OCI-LY1 (cell line): ENCODE data around the gene CRYGB.

Experiments
- EZH2 ChIP-seq: fragments of 200-600 bp; sonication (generic), shearing (Covaris generic); IDR thresholded peaks from 2 replicates; pipeline ENCODE4 v1.8.0; 2017; ENCODE audit warnings: borderline replicate concordance, mixed run types, mild to moderate bottlenecking, antibody characterized with exemption, low read length, moderate library complexity, mixed read lengths
- TF ChIP-seq, protein P1 (sequence below): fragments of 200-600 bp; sonication (generic), shearing (Covaris generic); IDR thresholded peaks from 2 replicates; pipeline ENCODE4 v1.5.1; 2017; ENCODE audit warnings: mild to moderate bottlenecking, antibody characterized with exemption, low read length, moderate library complexity, mixed read lengths

DNA sequence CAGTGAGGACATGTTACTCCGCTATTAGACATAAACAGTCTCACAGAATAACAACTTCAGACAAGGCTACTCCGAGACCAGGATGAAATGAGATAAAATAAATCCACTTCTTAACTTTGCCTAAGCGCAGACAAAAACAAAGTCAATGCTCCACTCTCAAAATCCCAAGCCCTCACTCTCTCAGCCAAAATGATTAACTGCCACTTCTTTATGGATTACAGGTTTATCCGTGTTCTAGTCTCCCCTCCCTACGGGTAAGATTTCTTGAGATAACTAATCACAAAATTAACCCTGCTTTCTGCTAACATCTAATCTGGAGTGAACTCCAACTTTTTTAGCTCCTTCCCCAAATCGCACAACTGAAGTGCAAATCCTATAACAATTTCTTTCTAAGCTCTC, 15.2 kb downstream of the CRYGB start:
- TF ChIP-seq, protein P1, sequence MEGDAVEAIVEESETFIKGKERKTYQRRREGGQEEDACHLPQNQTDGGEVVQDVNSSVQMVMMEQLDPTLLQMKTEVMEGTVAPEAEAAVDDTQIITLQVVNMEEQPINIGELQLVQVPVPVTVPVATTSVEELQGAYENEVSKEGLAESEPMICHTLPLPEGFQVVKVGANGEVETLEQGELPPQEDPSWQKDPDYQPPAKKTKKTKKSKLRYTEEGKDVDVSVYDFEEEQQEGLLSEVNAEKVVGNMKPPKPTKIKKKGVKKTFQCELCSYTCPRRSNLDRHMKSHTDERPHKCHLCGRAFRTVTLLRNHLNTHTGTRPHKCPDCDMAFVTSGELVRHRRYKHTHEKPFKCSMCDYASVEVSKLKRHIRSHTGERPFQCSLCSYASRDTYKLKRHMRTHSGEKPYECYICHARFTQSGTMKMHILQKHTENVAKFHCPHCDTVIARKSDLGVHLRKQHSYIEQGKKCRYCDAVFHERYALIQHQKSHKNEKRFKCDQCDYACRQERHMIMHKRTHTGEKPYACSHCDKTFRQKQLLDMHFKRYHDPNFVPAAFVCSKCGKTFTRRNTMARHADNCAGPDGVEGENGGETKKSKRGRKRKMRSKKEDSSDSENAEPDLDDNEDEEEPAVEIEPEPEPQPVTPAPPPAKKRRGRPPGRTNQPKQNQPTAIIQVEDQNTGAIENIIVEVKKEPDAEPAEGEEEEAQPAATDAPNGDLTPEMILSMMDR: no peak
- TF ChIP-seq EZH2: no peak
